Measurements from ENCODE around the gene MAPK14.
"Not testable (repeated sequence)": the region's sequence is repeated elsewhere in the genome, so short reads cannot be mapped to it uniquely, and the experiment has no call there.

The MAPK14 gene

DNA sequence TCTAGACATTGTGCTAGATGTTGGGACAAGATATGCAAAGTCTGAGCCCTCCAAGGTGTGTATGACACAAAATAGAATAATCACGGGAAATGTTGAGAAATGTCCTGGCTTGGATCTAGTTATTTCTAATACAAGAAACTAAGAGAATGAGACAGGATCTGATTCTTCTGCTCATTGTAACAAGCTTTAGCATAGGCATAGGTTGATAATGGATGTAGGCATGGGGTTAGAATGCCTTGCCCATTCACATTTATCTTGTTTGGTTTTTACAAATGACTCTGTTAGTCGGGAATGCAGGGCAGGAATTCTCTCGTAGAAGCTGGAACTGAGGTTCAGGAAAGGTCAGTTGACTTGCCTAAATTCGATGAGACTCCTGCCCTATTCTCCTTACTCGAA lies 1.7 kb upstream of the MAPK14 start:
- POLR2A ChIA-PET, result no interaction called here
- no peak for TF ChIP-seq HDGF (IDR thresholded peaks at IDR 0.05; ENCODE audit: borderline replicate concordance)
- TF ChIP-seq SUZ12 (IDR thresholded peaks at IDR 0.05), result no peak
- no peak for TF ChIP-seq BHLHE40 (IDR thresholded peaks at IDR 0.05; ENCODE audit: borderline replicate concordance)
- no peak for TF ChIP-seq SP1 (IDR thresholded peaks at IDR 0.05)
- no peak for TF ChIP-seq LEF1 (IDR thresholded peaks at IDR 0.05; ENCODE audit: borderline replicate concordance)
- CTCF ChIA-PET, result interaction anchor here (0.7 kb wide), 1 partner anchor 206 kb away, joined by 3 read pairs; no protein-coding TSS in a partner anchor
- DNase-seq (ENCODE audit: extremely low spot score), result no peak

DNA sequence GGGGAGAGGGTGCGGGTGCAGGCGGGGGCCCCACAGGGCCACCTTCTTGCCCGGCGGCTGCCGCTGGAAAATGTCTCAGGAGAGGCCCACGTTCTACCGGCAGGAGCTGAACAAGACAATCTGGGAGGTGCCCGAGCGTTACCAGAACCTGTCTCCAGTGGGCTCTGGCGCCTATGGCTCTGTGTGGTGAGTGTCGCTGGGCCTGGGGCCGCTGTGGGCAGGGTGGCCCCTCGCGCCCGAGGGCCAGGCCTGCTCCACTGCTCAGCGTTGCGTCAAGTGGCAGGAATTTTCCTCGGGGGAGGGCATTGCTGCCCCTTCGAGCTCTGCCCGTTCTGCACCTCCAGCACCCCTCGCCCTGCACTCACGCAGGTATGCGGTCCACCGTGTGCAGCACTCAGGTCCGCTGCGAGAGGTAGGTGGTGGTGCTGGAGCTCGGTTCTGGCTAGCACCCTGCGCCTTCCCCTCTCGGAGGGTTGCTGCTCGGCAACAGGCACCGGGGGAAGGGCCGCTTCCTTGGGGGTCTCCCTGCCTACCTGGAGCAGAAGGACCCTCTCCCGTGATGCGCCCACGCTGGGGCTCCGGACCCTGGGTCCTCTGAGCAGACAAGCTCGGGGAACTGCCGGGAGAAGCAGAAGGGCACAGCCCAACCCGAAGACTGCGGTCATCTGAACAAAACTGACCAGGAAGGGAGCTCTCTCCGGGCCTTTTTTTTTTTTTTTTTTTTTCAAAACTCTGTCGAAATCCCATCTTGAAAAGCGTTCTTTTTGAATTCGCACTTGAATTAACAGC lies 674 bp downstream of the MAPK14 start:
- ChIA-PET CTCF (interaction anchor here (0.6 to 4.0 kb wide), 6 partner anchors 9 to 289 kb away, joined by 3 to 23 read pairs (median 4); no protein-coding TSS in a partner anchor), POLR2A (interaction anchor here (0.8 to 2.9 kb wide), 19 partner anchors 9 to 192 kb away, joined by 3 to 20 read pairs (median 4); no protein-coding TSS in a partner anchor)
- DNase-seq (ENCODE audit: extremely low spot score), result peak; percentile 16
- TF ChIP-seq SUZ12 (IDR thresholded peaks at IDR 0.05) (no peak), ZNF384 (IDR thresholded peaks at IDR 0.05) (peak; percentile 48; the same call in 1 of the 2 replicates), HDGF (IDR thresholded peaks at IDR 0.05; ENCODE audit: borderline replicate concordance) (0 out of 2 replicates have a peak, but pooled peaks have one; percentile 36)

DNA sequence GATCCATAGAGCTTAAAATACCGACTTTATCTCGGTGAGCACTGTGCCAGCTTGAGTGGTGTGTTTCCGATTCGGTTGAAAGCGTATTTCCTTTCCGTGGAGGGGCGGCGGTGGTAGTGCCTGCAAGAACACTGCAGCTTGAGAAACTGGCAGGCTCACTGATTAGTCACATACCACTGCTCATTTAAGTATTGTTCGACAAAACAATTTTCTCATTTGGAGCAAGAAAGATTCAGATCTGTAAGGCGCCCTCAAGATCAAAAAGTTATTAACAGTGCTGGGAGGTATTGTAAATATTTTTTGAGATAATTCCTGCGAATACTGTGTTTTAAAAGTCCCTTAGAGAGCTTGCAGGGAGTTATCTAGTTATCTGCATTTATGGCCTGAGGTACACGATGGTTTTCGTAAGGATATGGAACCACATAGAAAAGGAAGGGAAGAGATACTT lies 1.3 kb downstream of the MAPK14 start:
- DNase-seq (ENCODE audit: extremely low spot score), result no peak
- ChIA-PET POLR2A (interaction anchor here (1.0 to 2.9 kb wide), 14 partner anchors 9 to 136 kb away, joined by 3 to 20 read pairs (median 5); no protein-coding TSS in a partner anchor), CTCF (interaction anchor here (0.9 to 4.0 kb wide), 4 partner anchors 9 to 66 kb away, joined by 3 to 23 read pairs (median 6); no protein-coding TSS in a partner anchor)
- TF ChIP-seq L3MBTL2 (conservative IDR thresholded peaks at IDR 0.05) (no peak), LEF1 (IDR thresholded peaks at IDR 0.05; ENCODE audit: borderline replicate concordance) (no peak), NFRKB (IDR thresholded peaks at IDR 0.05) (no peak), FOXK2 (IDR thresholded peaks at IDR 0.05) (no peak)

DNA sequence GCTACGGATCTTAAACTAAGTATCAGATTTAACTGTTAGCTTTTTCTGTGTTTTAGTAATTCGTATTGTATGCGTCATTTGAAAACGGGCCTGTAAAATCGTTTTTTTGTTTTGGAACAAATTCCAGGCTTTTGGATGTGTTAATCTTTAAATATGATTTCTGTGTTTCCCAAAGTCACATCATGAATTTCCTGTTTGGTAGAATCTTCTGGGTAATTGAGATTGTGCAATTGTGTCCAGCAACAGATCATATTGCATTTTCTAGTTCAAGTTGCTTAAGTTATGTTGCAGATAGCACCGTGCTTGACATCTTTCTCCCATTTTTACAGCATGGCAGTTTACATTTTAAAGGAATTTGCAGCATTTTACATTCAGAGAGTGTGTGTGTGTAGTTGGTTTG lies 1.9 kb downstream of the MAPK14 start:
- ChIA-PET POLR2A (interaction anchor here (1.0 to 2.9 kb wide), 8 partner anchors 17 to 137 kb away, joined by 3 to 11 read pairs (median 4); no protein-coding TSS in a partner anchor), CTCF (interaction anchor here (0.9 to 4.0 kb wide), 4 partner anchors 8 to 66 kb away, joined by 3 to 23 read pairs (median 6); no protein-coding TSS in a partner anchor)
- DNase-seq (ENCODE audit: extremely low spot score), result no peak
- TF ChIP-seq ARNT (IDR thresholded peaks at IDR 0.05) (no peak), ELF4 (IDR thresholded peaks at IDR 0.05) (no peak), FOXA1 (IDR thresholded peaks at IDR 0.05) (no peak), BHLHE40 (IDR thresholded peaks at IDR 0.05; ENCODE audit: borderline replicate concordance) (no peak), NFRKB (IDR thresholded peaks at IDR 0.05) (no peak), HDGF (IDR thresholded peaks at IDR 0.05; ENCODE audit: borderline replicate concordance) (no peak), L3MBTL2 (conservative IDR thresholded peaks at IDR 0.05) (no peak), FOXK2 (IDR thresholded peaks at IDR 0.05) (no peak), ZNF384 (IDR thresholded peaks at IDR 0.05) (no peak), SUZ12 (IDR thresholded peaks at IDR 0.05) (no peak), TARDBP (IDR thresholded peaks at IDR 0.05) (no peak), CTBP1 (IDR thresholded peaks at IDR 0.05; ENCODE audit: borderline replicate concordance) (no peak), LEF1 (IDR thresholded peaks at IDR 0.05; ENCODE audit: borderline replicate concordance) (no peak), FOXM1 (IDR thresholded peaks at IDR 0.05; ENCODE audit: borderline replicate concordance) (no peak), SP1 (IDR thresholded peaks at IDR 0.05) (no peak)
- TF ChIP-seq, protein P1, sequence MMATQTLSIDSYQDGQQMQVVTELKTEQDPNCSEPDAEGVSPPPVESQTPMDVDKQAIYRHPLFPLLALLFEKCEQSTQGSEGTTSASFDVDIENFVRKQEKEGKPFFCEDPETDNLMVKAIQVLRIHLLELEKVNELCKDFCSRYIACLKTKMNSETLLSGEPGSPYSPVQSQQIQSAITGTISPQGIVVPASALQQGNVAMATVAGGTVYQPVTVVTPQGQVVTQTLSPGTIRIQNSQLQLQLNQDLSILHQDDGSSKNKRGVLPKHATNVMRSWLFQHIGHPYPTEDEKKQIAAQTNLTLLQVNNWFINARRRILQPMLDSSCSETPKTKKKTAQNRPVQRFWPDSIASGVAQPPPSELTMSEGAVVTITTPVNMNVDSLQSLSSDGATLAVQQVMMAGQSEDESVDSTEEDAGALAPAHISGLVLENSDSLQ (IDR thresholded peaks at IDR 0.05), result no peak

DNA sequence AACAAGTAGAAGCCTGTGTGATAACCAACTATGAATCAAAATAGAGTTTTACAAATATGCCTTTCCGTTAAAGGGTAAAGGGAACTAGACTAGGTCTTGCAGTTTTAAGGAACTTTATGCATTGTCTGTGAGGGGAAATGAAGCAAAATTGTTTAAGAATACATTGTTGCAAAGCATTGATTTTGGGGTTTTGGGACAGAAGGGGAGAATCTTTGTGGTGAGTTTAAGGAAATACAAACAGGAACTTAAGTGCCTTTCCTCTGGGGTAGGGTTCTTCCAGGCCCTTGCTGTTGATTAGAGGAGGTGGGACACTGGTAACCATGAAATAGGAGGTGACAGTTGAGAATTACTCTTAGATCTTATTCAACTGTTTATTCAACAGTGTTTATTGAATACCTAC lies 4.7 kb downstream of the MAPK14 start:
- TF ChIP-seq FOXA1 (IDR thresholded peaks at IDR 0.05) (no peak), FOXM1 (IDR thresholded peaks at IDR 0.05; ENCODE audit: borderline replicate concordance) (no peak), ELF4 (IDR thresholded peaks at IDR 0.05) (no peak), SUZ12 (IDR thresholded peaks at IDR 0.05) (no peak), CTBP1 (IDR thresholded peaks at IDR 0.05; ENCODE audit: borderline replicate concordance) (no peak), TARDBP (IDR thresholded peaks at IDR 0.05) (no peak), NFRKB (IDR thresholded peaks at IDR 0.05) (no peak), LEF1 (IDR thresholded peaks at IDR 0.05; ENCODE audit: borderline replicate concordance) (no peak), ARNT (IDR thresholded peaks at IDR 0.05) (no peak)
- CTCF ChIA-PET, result interaction anchor here (0.6 kb wide), 1 partner anchor 407 kb away, joined by 4 read pairs; no protein-coding TSS in a partner anchor
- POLR2A ChIA-PET, result no interaction called here
- no peak for DNase-seq (ENCODE audit: extremely low spot score)

DNA sequence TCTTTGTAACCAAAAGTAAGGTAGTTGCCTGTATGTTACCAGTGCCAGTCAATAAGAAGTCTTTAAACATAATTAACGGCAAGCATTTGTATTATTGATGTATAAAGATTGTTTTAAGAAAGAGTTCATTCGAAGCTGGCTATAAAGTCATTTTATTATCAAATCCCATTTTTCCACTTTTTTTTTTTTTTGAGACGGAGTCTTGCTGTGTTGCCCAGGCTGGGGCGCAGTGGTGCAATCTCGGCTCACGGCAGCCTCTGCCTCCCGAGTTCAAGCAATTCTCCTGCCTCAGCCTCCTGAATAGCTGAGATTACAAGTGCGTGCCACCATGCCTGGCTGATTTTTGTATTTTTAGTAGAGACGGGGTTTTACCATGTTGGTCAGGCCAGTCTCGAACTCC lies 5.5 kb downstream of the MAPK14 start:
- DNase-seq (ENCODE audit: extremely low spot score); POLR2A ChIA-PET: not testable (repeated sequence)
- CTCF ChIA-PET, result interaction anchor here (0.6 kb wide), 1 partner anchor 130 kb away, joined by 10 read pairs; no protein-coding TSS in a partner anchor
- TF ChIP-seq ZNF384 (IDR thresholded peaks at IDR 0.05), result peak; percentile 70

DNA sequence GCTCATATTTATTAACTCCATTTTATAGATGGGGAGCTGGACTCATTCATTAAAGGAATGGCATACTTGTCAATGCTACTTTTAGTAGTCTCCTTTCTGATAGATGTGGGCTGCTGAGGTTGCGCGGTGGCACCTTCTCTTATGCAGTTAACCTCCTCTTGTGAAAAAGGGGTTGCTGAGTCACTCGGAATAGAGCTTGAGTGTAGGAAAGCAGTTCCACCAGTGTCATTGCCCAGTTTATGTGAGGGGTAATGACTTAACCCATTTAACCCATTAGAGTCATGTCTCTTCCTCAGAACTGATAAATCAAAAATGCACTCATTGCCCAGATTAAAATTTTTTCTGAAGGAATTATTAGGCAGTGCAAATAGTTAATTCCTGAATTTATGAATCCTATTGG lies 6.3 kb downstream of the MAPK14 start:
- ChIA-PET CTCF (no interaction called here), POLR2A (no interaction called here)
- no peak for DNase-seq (ENCODE audit: extremely low spot score)
- TF ChIP-seq ELF4 (IDR thresholded peaks at IDR 0.05) (no peak), ARNT (IDR thresholded peaks at IDR 0.05) (no peak), FOXA1 (IDR thresholded peaks at IDR 0.05) (no peak), HDGF (IDR thresholded peaks at IDR 0.05; ENCODE audit: borderline replicate concordance) (no peak), LEF1 (IDR thresholded peaks at IDR 0.05; ENCODE audit: borderline replicate concordance) (no peak), NFRKB (IDR thresholded peaks at IDR 0.05) (no peak), FOXK2 (IDR thresholded peaks at IDR 0.05) (no peak)

DNA sequence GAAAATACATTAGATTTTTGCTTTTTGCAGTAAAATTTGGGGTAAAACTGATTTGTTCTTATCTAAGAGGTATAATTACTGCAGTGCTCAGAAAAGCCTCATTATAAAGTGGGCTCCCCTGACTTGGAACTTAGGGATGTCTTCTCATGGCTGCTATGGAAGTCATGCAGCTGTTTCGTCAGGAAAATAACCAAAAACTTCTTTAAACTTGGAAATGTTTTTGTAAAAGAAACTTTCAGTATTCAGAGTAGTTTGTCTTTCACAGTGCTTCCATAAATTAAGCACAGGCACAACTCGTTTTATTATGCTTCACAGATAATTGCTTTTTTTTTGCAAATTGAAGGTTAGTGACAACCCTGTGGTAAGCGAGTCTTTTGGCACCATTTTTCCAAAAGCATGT lies 6.8 kb downstream of the MAPK14 start:
- POLR2A ChIA-PET, result no interaction called here
- CTCF ChIA-PET, result no interaction called here

More for the DNA sequence above, 6.8 kb downstream of the MAPK14 start:
- DNase-seq (ENCODE audit: extremely low spot score), result no peak
- TF ChIP-seq L3MBTL2 (conservative IDR thresholded peaks at IDR 0.05), result no peak
- TF ChIP-seq SP1 (IDR thresholded peaks at IDR 0.05), result no peak
- no peak for TF ChIP-seq FOXM1 (IDR thresholded peaks at IDR 0.05; ENCODE audit: borderline replicate concordance)
- no peak for TF ChIP-seq FOXK2 (IDR thresholded peaks at IDR 0.05)
- TF ChIP-seq NFRKB (IDR thresholded peaks at IDR 0.05), result no peak
- no peak for TF ChIP-seq LEF1 (IDR thresholded peaks at IDR 0.05; ENCODE audit: borderline replicate concordance)
- no peak for TF ChIP-seq BHLHE40 (IDR thresholded peaks at IDR 0.05; ENCODE audit: borderline replicate concordance)
- no peak for TF ChIP-seq FOXA1 (IDR thresholded peaks at IDR 0.05)
- no peak for TF ChIP-seq SUZ12 (IDR thresholded peaks at IDR 0.05)
- no peak for TF ChIP-seq TARDBP (IDR thresholded peaks at IDR 0.05)
- TF ChIP-seq HDGF (IDR thresholded peaks at IDR 0.05; ENCODE audit: borderline replicate concordance), result no peak
